ENCODE measurements around the gene LCOR. TPM values are rescaled to one million over a fixed set of nuclear protein-coding genes. Genes with fewer than 3 reads are reported as not detected.

Gene LCOR
- total and polyA plus RNA-seq, 9 of the 15 experiments (the other 6 are each of a cell fraction or from before 2014, with no cell fraction given): 3.6 to 25.2 (median 14.4) TPM

DNA sequence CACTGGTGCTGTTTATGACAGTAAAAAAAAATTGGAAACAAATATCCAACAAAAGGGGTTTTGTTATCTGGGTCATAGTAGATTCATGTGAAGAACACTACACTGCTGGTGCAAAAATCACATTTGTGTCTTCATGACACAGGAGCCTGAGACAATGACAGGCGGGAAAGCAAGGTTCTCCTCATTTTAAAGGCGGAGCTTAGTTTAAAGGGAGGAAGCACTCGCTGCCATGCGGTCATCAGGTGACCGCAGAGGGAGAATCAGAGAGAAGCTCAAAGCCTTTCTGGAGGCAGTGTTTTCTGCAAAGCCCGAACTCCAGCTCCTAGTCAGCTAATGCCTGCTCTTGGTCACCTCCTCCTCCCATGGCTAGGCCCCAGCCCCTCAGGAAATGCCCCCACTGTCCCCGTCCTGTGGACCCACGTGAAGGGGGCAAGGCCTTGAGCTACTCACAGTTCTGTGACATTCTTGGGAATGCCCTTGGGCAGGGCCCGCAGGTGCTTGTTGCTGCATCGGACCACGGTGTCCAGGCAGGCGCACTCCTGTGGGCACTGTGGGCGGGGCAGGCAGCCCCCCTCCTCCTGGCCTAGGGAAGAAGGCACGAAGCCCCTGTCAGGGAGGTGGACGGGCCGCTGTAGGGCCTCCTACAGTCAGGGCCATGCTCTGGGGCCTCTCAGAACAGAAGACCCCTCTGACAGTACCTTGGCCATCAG, 207.6 kb downstream of the LCOR start:
- Histone ChIP-seq H3K4me3 (no peak overlapping the region), H3K27me3 (ENCODE audit: control insufficient read depth in 2 of 2, insufficient read depth in 2 of 2, low read length in 2 of 2) (peaks cover 5 to 36% of the 10 kb centered on the region in 2 experiments; a peak in 3 of 5 replicates), H3K79me2 (ENCODE audit: control insufficient read depth, insufficient read depth, low read length) (no peaks in the 10 kb centered on the region), H3K9ac (ENCODE audit: insufficient read depth in 1 of 2, low read depth in 2 of 2, low read length in 2 of 2) (0 out of 4 replicates have a peak overlapping the region, but pooled peaks of 1 of the 2 experiments have one; percentile 26), H3K4me1 (replicated peaks in 1 of 2; ENCODE audit: control insufficient read depth in 2 of 2, insufficient read depth in 2 of 2, low read length in 2 of 2) (peaks cover 0 to 17% of the 10 kb centered on the region in 2 experiments; a peak in 3 of 5 replicates), H3K9me3 (replicated peaks; ENCODE audit: control insufficient read depth, insufficient read depth, low read depth, low read length) (no peaks in the 10 kb centered on the region), H3K4me2 (ENCODE audit: insufficient read depth, low read length) (no peak overlapping the region), H3K36me3 (ENCODE audit: control insufficient read depth, insufficient read depth, low read length) (no peaks in the 10 kb centered on the region), H4K20me1 (replicated peaks; ENCODE audit: control insufficient read depth, insufficient read depth, low read length) (no peaks in the 10 kb centered on the region), H2AFZ (ENCODE audit: low read depth, low read length) (no peak overlapping the region), H3K9me1 (ENCODE audit: control insufficient read depth, insufficient read depth, low read length) (no peaks in the 10 kb centered on the region), H3K27ac (ENCODE audit: extremely low read depth, low read depth, low read length) (no peak overlapping the region)
- 36% methylated on average over 6 of the region's 16 CpGs for WGBS (ENCODE audit: insufficient coverage, low coverage, missing lambda C conversion rate)
- no TSS peak for BruUV-seq (replicated peaks)
- POLR2A ChIA-PET: no interaction called here
- ATAC-seq (no peak), DNase-seq (ENCODE audit: extremely low read depth in 1 of 4, low spot score in 3 of 4) (no peak), FAIRE-seq (no peak)
- CTCF ChIA-PET (ENCODE audit: low intra/inter-chr PET ratio): no interaction called here
- TF ChIP-seq DIDO1 (tag; IDR thresholded peaks at IDR 0.05; ENCODE audit: low read depth) (no peak), JUNB (CRISPR knock-in tag; conservative IDR thresholded peaks at IDR 0.05) (no peak), L3MBTL2 (IDR thresholded peaks at IDR 0.05) (peak; percentile 23; the same call in 1 of the 2 replicates), BCL6 (CRISPR knock-in tag; IDR thresholded peaks at IDR 0.05) (no peak)
- TF ChIP-seq, protein P1, sequence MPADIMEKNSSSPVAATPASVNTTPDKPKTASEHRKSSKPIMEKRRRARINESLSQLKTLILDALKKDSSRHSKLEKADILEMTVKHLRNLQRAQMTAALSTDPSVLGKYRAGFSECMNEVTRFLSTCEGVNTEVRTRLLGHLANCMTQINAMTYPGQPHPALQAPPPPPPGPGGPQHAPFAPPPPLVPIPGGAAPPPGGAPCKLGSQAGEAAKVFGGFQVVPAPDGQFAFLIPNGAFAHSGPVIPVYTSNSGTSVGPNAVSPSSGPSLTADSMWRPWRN (IDR thresholded peaks at IDR 0.05; ENCODE audit: low read depth): no peak
- intact Hi-C loops (cut with micrococcal nuclease) (no loop called here), in situ Hi-C loops (cut with MboI) (loop anchor here (10.0 kb wide), 1 partner anchor 395 kb away; no protein-coding TSS in a partner anchor)
